BE2C (cell line): Measurements from ENCODE around the gene ADGRF5.
"Not testable (repeated sequence)": the region's sequence is repeated elsewhere in the genome, so short reads cannot be mapped to it uniquely, and the experiment has no call there.

Experiments used
- DNase-seq: peaks from one replicate; pipeline ENCODE4 v3.0.0-alpha.2; 2020
- H3K27me3 ChIP-seq: fragments of 250-450 bp; sonication (Bioruptor Pico); 2 replicates; pipeline ENCODE4 v1.5.1; 2020; ENCODE audit warnings: mild to moderate bottlenecking
- H3K36me3 ChIP-seq: fragments of 250-450 bp; sonication (Bioruptor Pico); 2 replicates; pipeline ENCODE4 v1.5.1; 2020; ENCODE audit warnings: mild to moderate bottlenecking
- H3K4me1 ChIP-seq: fragments of 250-450 bp; sonication (Bioruptor Pico); 2 replicates; pipeline ENCODE4 v1.5.1; 2020
- H3K4me3 ChIP-seq: 2 replicates; pipeline ENCODE4 v1.5.1; 2011; ENCODE audit warnings: low read depth, low read length
- H3K9me3 ChIP-seq: fragments of 250-450 bp; sonication (Bioruptor Pico); 2 replicates; pipeline ENCODE4 v1.5.1; 2020
- TF ChIP-seq, protein P1 (sequence below): IDR thresholded peaks from 2 replicates; pipeline ENCODE4 v1.5.1; 2012; ENCODE audit warnings: mild to moderate bottlenecking, low read depth, low read length

The ADGRF5 gene

DNA sequence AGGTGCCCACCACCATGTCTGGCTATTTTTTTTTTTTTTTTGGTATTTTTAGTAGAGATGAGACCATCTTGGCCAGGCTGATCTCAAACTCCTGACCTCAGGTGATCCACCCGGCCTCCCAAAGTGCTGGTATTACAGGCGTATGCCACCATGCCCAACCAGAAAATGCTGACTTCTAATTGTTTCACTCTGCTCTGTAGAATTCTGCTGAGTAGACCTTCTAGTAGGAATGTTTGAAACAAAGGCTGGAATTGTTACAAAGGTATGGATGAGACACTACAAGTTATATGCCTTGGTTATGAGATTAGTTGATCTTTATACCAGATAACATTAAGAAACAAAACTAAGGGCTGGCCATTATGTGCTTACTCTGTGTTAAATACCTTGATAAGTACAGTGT lies 83.7 kb downstream of the ADGRF5 start:
- no peaks in the 10 kb centered on the region for H3K4me1 ChIP-seq
- H3K36me3 ChIP-seq, result no peaks in the 10 kb centered on the region
- H3K4me3 ChIP-seq, result no peak overlapping the region
- no peaks in the 10 kb centered on the region for H3K27me3 ChIP-seq
- TF ChIP-seq, protein P1, sequence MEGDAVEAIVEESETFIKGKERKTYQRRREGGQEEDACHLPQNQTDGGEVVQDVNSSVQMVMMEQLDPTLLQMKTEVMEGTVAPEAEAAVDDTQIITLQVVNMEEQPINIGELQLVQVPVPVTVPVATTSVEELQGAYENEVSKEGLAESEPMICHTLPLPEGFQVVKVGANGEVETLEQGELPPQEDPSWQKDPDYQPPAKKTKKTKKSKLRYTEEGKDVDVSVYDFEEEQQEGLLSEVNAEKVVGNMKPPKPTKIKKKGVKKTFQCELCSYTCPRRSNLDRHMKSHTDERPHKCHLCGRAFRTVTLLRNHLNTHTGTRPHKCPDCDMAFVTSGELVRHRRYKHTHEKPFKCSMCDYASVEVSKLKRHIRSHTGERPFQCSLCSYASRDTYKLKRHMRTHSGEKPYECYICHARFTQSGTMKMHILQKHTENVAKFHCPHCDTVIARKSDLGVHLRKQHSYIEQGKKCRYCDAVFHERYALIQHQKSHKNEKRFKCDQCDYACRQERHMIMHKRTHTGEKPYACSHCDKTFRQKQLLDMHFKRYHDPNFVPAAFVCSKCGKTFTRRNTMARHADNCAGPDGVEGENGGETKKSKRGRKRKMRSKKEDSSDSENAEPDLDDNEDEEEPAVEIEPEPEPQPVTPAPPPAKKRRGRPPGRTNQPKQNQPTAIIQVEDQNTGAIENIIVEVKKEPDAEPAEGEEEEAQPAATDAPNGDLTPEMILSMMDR, result no peak
- no peak for DNase-seq
- H3K9me3 ChIP-seq, result no peaks in the 10 kb centered on the region

DNA sequence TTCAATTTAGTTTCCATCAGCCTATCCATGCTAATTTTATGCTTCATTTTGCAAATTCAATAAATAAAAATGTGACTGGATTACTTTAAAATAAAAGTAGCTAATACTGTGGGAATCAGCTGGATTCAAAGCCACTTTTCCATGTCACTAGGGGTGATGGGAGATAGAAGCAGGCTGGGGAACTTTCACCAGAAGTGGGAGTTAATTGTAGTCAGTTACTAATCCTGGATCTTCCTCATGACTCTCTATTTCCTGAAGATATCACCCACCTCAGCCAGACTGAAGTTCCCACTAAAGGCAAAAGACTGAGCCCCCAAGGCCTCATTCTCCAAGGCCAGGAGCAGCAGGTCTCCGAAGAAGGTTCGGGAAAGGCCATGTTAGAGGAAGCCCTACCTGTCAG lies 86.7 kb downstream of the ADGRF5 start:
- H3K36me3 ChIP-seq, H3K27me3 ChIP-seq, DNase-seq, H3K4me1 ChIP-seq, H3K4me3 ChIP-seq, H3K9me3 ChIP-seq: not testable (repeated sequence)

DNA sequence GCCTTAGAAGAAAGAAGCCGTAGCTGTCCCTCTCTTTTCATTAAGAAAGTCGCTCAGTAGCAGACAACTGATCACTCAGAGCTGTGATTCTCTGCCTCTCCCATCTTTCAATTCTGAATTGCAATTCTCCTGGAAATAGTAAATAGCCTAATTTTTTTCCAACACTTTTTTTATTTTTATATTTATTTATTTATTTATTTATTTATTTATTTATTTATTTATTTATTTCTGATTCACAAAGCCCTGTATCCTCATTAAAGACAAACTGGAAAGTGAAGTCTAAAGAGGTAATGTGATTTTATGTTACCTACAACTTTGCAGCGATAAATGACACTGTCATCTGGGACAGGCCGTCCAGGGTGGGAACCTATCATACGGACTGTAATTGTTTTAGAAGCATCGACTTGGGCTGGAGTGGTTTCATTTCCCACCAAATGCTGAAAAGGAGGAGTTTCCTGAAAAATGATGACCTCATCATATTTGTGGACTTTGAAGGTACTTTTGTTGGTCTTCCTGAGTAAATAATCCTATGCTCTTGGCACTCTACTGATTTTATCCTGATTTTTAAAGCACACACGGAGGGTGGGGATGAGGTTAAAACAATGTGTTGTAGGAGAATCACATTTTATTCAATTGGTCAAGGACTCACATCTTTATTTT lies 87.4 kb downstream of the ADGRF5 start:
- not testable (repeated sequence) for H3K27me3 ChIP-seq, H3K36me3 ChIP-seq, H3K9me3 ChIP-seq, DNase-seq, H3K4me1 ChIP-seq, H3K4me3 ChIP-seq

DNA sequence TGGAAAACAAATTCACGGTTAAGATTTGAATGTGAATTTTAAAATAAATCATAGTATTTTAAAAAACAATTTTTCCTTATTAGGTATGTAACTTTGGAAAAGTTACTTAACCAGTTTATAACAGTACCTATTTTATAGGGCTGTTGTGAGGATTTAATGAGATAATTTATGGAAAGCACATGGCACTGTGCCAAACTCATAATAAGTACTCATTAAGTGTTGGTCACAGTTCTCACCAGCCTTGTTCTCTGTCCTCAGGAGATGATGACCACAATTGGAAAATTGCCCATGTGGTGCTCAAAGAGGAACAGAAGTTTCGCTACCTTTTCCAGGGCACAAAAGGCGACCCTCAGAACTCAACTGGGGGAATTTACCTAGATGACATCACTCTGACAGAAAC lies 88.9 kb downstream of the ADGRF5 start:
- TF ChIP-seq, protein P1, result no peak
- no peaks in the 10 kb centered on the region for H3K27me3 ChIP-seq
- no peak overlapping the region for H3K4me3 ChIP-seq
- H3K9me3 ChIP-seq, result no peaks in the 10 kb centered on the region
- no peaks in the 10 kb centered on the region for H3K36me3 ChIP-seq
- H3K4me1 ChIP-seq, result no peaks in the 10 kb centered on the region
- no peak for DNase-seq

DNA sequence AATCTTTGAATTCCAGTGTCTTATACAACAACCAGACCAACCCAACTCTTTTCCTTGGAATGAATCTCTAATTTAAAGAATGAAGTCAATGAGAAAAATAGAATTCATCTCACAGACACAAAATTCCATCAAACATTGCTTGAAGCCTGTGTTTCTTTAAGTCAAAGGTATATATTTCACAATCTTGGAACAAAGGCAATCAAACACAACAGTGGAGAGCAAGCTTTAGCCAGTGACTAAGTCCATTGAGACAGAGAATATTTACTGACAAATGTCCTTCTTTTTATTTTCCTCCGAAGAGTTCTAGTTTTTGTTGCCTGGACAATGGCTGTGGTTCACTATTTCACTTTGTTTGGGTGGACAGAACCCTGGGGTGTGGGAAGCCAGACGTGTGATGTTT lies 92.8 kb downstream of the ADGRF5 start:
- no peaks in the 10 kb centered on the region for H3K36me3 ChIP-seq
- no peak overlapping the region for H3K4me3 ChIP-seq
- TF ChIP-seq, protein P1, result no peak
- no peaks in the 10 kb centered on the region for H3K27me3 ChIP-seq
- H3K9me3 ChIP-seq, result no peaks in the 10 kb centered on the region
- no peak for DNase-seq
- no peaks in the 10 kb centered on the region for H3K4me1 ChIP-seq

DNA sequence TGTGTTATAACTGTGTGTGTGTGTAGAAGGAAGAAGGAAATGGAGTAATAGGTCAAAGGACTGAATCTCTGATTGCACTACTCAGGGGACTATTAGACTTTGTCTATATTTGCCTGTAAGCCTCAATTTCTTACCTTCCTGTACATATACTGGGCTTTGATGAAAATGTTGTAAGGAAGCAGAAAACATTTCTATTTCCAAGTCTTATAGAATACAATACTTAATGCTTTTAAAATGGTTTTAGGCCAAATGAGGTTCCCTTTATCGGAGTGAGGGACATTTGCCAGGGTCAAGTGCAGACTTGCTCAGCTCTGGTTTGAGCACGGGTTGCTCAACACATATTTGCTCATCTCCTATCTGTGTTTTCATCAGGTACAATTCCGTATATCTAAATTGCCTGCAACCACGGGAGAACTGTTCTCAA lies 100.3 kb downstream of the ADGRF5 start:
- Histone ChIP-seq H3K4me3 (no peak overlapping the region), H3K36me3 (no peaks in the 10 kb centered on the region), H3K9me3 (no peaks in the 10 kb centered on the region), H3K4me1 (no peaks in the 10 kb centered on the region), H3K27me3 (no peaks in the 10 kb centered on the region)
- TF ChIP-seq, protein P1, result no peak
- no peak for DNase-seq

DNA sequence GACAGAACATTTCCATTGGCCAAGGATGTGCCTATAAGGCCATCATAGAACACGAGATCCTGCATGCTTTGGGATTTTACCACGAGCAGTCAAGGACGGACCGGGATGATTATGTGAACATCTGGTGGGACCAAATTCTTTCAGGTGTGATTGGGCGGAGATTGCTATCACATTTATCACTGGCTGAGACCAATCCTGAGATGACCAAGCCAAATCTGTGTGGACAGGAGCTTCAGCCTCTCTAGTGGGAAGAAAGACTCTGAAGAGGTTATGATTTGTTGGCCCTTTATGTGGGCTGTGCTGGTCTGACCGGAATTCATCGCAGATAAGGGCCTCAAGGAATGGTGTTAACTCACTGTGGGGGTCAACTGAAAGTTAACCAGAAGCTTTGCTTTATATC lies 102.2 kb downstream of the ADGRF5 start:
- DNase-seq, result no peak
- H3K4me1 ChIP-seq, result no peaks in the 10 kb centered on the region

More for the DNA sequence above, 102.2 kb downstream of the ADGRF5 start:
- Histone ChIP-seq H3K9me3 (no peaks in the 10 kb centered on the region), H3K4me3 (no peak overlapping the region), H3K27me3 (no peaks in the 10 kb centered on the region), H3K36me3 (no peaks in the 10 kb centered on the region)
- TF ChIP-seq, protein P1, result no peak
